BLaER1 treated with 17β-estradiol and CSF1 and Interleukin-3, amounts not matched to agents 10 nM and 100 nM (cell line): Measurements from ENCODE around the gene CHN1.

ENCODE experiments used
- H3K27ac ChIP-seq, 11 experiments: shearing (Covaris generic); formaldehyde crosslinking; 2 replicates each; pipeline ENCODE4 v1.8.1; 2022
- H3K27me3 ChIP-seq, 11 experiments: shearing (Covaris generic); formaldehyde crosslinking; 2 replicates each; pipeline ENCODE4 v1.8.1; 2022
- H3K36me3 ChIP-seq, 11 experiments: shearing (Covaris generic); formaldehyde crosslinking; 2 replicates each; pipeline ENCODE4 v1.8.1; 2022
- H3K4me1 ChIP-seq, 10 experiments: shearing (Covaris generic); formaldehyde crosslinking; 2 replicates each; pipeline ENCODE4 v1.8.1; 2022
- H3K4me2 ChIP-seq, 11 experiments: shearing (Covaris generic); formaldehyde crosslinking; 2 replicates each; pipeline ENCODE4 v1.8.1; 2022
- H3K4me3 ChIP-seq, 10 experiments: shearing (Covaris generic); formaldehyde crosslinking; 2 replicates each; pipeline ENCODE4 v1.8.1; 2022
- H3K9ac ChIP-seq, 11 experiments: shearing (Covaris generic); formaldehyde crosslinking; 2 replicates each; pipeline ENCODE4 v1.8.1; 2022
- H3K9me3 ChIP-seq, 11 experiments: shearing (Covaris generic); formaldehyde crosslinking; replicated peaks in 1 of 11; 2 replicates each; pipeline ENCODE4 v1.8.1; 2022
- H4K20me1 ChIP-seq, 11 experiments: shearing (Covaris generic); formaldehyde crosslinking; 2 replicates each; pipeline ENCODE4 v1.8.1; 2022
- Cebpa-rat ChIP-seq, 11 experiments: shearing (Covaris generic); IDR thresholded peaks; 2 replicates each; pipeline ENCODE4 v1.8.1; 2022

Gene CHN1

DNA sequence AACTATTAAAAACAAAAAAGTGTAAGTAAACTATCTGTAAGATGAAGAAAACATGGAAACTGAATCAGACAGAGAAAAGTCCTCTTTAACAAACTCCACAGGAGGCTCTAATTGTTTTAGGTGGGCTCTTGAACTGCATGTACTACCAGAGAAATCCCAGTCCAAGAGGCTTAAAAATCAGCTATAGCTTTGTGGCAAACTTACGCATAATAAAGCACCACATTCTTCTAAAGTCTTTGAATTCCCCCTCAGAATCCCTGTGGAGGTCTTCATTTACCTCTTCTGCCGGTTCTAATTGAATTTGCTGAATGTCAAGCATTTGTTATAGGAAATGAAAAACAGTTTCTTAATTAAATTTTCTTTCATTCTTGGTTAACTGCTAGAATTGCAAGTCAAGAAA, 40.8 kb downstream of the CHN1 start:
- no peak for TF ChIP-seq Cebpa-rat (IDR thresholded peaks at IDR 0.05)
- H3K4me2 ChIP-seq: no peak overlapping the region
- H3K4me3 ChIP-seq: no peak overlapping the region
- peaks cover 0 to 10% (median 0%) of the 10 kb centered on the region in 11 experiments; a peak in 3 of 22 replicates for H3K27me3 ChIP-seq
- H4K20me1 ChIP-seq: no peaks in the 10 kb centered on the region
- H3K36me3 ChIP-seq: no peaks in the 10 kb centered on the region
- peaks cover 12 to 28% (median 17%) of the 10 kb centered on the region in 11 experiments; a peak in 21 of 22 replicates for H3K9me3 ChIP-seq
- no peak overlapping the region for H3K9ac ChIP-seq
- H3K4me1 ChIP-seq: peaks cover 20 to 57% (median 36%) of the 10 kb centered on the region in 10 experiments
- no peak overlapping the region for H3K27ac ChIP-seq

DNA sequence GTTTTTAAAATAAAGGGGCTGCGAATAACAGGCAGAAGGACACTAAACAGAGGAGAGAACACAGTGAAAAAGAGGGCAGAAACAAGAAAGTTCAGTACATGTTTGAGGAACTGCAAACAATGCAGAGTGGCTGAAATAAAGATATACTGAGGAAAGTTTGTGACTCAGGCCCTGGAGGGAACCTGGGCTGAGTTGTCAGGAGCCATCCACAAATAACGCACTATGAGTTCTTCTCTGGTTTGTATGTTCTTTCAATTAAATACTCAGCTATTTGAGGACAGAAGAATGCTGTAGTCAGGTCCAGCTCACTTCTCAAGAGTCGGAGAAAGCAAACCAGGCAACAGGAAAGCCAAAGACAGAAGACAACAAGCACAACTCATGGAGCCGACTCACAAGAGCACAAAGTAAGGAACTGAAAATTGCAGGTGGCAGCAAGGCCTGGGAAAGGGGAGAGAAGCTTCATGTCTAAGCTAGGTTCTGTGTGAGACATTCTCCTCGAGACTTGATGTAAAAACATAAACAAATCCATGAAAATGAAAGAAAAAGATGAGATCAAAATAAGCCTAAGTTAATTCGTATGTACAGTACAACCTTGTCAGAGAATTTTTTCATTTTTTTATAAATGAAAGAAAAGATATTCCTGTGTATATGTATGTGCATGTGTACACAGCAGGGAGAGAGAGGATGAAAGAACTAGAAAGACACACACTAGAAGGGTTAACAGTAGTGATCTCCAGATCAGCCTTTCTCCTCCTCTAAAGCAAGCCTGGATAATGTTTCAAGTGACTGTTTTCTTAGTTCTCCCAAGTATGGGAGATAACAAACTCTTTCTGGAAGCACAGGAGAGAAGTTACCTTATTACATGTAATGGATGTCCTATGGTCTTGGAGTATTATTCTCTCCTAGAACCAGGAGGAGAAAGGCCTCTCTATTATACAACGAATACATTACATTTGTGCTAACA, 41.5 kb downstream of the CHN1 start:
- H3K27me3 ChIP-seq: peaks cover 0 to 10% (median 0%) of the 10 kb centered on the region in 11 experiments; a peak in 3 of 22 replicates
- H3K4me1 ChIP-seq: peaks cover 14 to 51% (median 30%) of the 10 kb centered on the region in 10 experiments; a peak in 19 of 20 replicates
- no peak overlapping the region for H3K27ac ChIP-seq
- H3K4me2 ChIP-seq: 0 out of 22 replicates have a peak overlapping the region, but pooled peaks of 1 of the 11 experiments have one; percentile 0
- TF ChIP-seq Cebpa-rat (IDR thresholded peaks at IDR 0.05): no peak
- no peak overlapping the region for H3K4me3 ChIP-seq
- H3K36me3 ChIP-seq: no peaks in the 10 kb centered on the region
- no peaks in the 10 kb centered on the region for H4K20me1 ChIP-seq
- peaks cover 12 to 28% (median 17%) of the 10 kb centered on the region in 11 experiments; a peak in 21 of 22 replicates for H3K9me3 ChIP-seq
- H3K9ac ChIP-seq: no peak overlapping the region

DNA sequence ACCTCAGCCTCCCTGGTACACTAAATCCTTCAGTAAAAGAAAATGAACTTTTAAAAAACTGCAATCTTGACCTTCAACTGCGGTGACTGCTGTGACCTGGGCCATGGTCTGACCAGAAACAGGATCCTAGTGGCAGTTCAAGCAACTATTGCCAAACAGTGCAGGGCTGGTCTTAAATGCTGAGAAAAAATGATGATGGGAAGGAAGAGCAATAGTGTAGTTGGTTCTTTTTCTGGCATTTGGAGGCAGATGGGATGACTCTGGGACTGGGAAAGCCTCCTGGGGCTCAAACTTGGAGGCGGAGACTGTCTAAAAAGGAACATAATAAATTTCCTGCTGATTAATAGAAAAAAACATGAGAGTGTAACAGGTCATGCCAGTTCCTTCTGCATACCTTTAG, 45.4 kb downstream of the CHN1 start:
- H3K9me3 ChIP-seq: peaks cover 12 to 28% (median 16%) of the 10 kb centered on the region in 11 experiments; a peak in 21 of 22 replicates
- H3K4me2 ChIP-seq: peak overlapping the region in 4 of 11 experiments; percentile 5 to 16 (median 13); a peak in 5 of 22 replicates
- H3K27me3 ChIP-seq: no peaks in the 10 kb centered on the region
- H3K4me3 ChIP-seq: no peak overlapping the region
- no peak overlapping the region for H3K9ac ChIP-seq
- H3K36me3 ChIP-seq: no peaks in the 10 kb centered on the region
- no peak overlapping the region for H3K27ac ChIP-seq
- H4K20me1 ChIP-seq: no peaks in the 10 kb centered on the region
- TF ChIP-seq Cebpa-rat (IDR thresholded peaks at IDR 0.05): no peak
- peaks cover 0 to 15% (median 3%) of the 10 kb centered on the region in 10 experiments; a peak in 7 of 20 replicates for H3K4me1 ChIP-seq

DNA sequence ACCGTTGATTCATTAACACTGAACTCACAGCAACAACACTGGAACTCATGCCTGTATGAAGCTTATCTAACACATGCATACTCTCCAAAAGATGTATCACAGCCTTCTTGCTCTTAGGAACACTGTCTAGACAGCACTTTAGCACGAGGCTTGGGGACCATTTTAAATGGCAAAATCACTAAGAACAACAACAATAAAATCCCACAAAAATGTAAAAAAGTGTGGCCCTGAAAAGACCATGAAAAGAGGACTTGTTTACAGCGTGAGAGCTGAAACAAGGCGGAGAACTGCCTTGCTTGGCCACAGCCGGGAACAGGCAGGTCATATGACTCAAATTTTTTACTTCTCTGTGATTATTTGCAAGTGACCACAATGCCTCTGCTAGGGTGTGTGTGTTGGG, 48.1 kb downstream of the CHN1 start:
- H3K4me2 ChIP-seq: no peak overlapping the region
- H3K9me3 ChIP-seq: peaks cover 0 to 10% (median 0%) of the 10 kb centered on the region in 11 experiments; a peak in 1 of 22 replicates
- H3K27ac ChIP-seq: no peak overlapping the region
- peaks cover 8 to 34% (median 19%) of the 10 kb centered on the region in 10 experiments for H3K4me1 ChIP-seq
- H3K27me3 ChIP-seq: no peaks in the 10 kb centered on the region
- no peak overlapping the region for H3K9ac ChIP-seq
- TF ChIP-seq Cebpa-rat (IDR thresholded peaks at IDR 0.05): no peak
- no peak overlapping the region for H3K4me3 ChIP-seq
- no peaks in the 10 kb centered on the region for H4K20me1 ChIP-seq
- no peaks in the 10 kb centered on the region for H3K36me3 ChIP-seq

DNA sequence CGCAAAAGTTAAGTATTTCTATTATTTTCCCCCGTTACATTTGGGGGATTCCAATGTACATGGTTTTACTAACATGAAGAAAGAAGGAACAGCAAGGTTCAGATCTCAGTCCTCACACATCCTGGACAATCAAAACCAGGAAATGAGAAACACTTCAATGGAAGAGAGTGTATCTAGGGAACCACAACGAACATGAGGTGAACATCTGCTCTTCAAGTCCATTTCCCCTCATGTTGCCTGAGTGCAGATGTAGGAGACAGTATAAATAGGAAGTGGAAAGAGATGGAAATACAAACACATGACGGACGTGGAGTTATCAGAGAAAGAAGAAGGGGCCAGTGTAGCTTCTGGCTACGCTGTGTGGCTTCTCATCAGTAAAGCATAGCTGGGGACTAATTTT, 52.6 kb downstream of the CHN1 start:
- Histone ChIP-seq H3K9ac (no peak overlapping the region), H4K20me1 (no peaks in the 10 kb centered on the region), H3K36me3 (no peaks in the 10 kb centered on the region), H3K4me1 (peaks cover 8 to 36% (median 21%) of the 10 kb centered on the region in 10 experiments), H3K27ac (peak overlapping the region in 2 of 11 experiments; percentile 10 to 16; a peak in 1 of 22 replicates), H3K4me3 (no peak overlapping the region), H3K27me3 (no peaks in the 10 kb centered on the region), H3K9me3 (no peaks in the 10 kb centered on the region), H3K4me2 (peak overlapping the region; percentile 43 to 90 (median 68))
- no peak for TF ChIP-seq Cebpa-rat (IDR thresholded peaks at IDR 0.05)

DNA sequence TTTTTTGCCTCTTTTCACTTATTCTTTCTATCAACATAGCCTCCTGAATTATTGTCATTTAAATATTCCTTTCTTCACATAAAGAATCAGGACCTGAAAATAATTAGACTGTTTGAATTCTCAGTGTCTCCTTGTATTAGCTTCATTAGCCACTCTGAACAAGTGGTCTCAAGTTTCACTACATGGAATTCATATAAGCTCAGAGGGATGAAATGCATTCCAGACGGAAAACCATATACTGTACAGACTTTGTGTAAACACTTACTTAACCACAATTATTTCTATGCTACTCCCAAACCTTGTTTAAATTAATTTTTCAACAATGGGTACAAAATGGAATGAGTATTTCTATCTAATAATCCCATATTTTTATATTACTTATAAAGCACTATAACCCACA, 53.4 kb downstream of the CHN1 start:
- Histone ChIP-seq H3K9ac (no peak overlapping the region), H3K27ac (no peak overlapping the region), H3K36me3 (no peaks in the 10 kb centered on the region), H3K4me1 (peaks cover 8 to 36% (median 21%) of the 10 kb centered on the region in 10 experiments), H3K4me3 (no peak overlapping the region), H3K9me3 (no peaks in the 10 kb centered on the region), H4K20me1 (no peaks in the 10 kb centered on the region), H3K27me3 (no peaks in the 10 kb centered on the region), H3K4me2 (peak overlapping the region in 3 of 11 experiments; percentile 25 to 43 (median 43); a peak in 5 of 22 replicates)
- no peak for TF ChIP-seq Cebpa-rat (IDR thresholded peaks at IDR 0.05)

DNA sequence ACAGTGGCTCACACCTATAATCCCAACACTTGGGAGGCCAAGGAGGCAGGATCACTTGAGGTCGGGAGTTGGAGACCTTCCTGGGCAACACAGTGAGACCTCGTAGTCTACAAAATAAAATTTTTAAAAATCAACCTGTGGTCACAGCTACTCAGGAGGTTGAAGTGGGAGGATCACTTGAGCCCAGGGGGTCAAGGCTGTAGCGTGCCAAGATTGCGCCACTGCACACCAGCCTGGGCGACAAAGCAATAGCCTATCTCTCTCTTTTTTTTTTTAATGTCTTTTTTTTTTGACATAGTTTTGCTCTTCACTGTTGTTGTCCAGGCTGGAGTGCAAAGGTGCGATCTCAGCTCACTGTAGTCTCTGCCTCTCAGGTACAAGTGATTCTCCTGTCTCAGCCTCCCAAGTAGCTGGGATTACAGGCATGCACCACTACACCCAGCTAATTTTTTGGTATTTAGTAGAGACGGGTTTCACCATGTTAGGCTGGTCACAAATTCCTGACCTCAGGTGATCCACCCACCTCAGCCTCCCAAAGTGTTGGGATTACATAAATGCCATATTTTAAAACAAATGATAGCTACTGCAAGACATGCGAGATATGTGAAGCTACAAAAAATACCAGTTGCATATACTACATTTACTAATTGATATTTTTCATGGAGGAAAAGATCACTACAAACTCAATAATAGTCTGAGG, 55.0 kb downstream of the CHN1 start:
- H3K4me2 ChIP-seq: peak overlapping the region in 2 of 11 experiments; percentile 19 to 43; a peak in 3 of 22 replicates
- no peaks in the 10 kb centered on the region for H3K36me3 ChIP-seq
- H3K4me3 ChIP-seq: no peak overlapping the region
- H4K20me1 ChIP-seq: no peaks in the 10 kb centered on the region
- H3K9ac ChIP-seq: no peak overlapping the region
- TF ChIP-seq Cebpa-rat (IDR thresholded peaks at IDR 0.05): no peak
- no peaks in the 10 kb centered on the region for H3K9me3 ChIP-seq
- H3K27me3 ChIP-seq: no peaks in the 10 kb centered on the region
- no peak overlapping the region for H3K27ac ChIP-seq
- peaks cover 8 to 36% (median 21%) of the 10 kb centered on the region in 10 experiments for H3K4me1 ChIP-seq

DNA sequence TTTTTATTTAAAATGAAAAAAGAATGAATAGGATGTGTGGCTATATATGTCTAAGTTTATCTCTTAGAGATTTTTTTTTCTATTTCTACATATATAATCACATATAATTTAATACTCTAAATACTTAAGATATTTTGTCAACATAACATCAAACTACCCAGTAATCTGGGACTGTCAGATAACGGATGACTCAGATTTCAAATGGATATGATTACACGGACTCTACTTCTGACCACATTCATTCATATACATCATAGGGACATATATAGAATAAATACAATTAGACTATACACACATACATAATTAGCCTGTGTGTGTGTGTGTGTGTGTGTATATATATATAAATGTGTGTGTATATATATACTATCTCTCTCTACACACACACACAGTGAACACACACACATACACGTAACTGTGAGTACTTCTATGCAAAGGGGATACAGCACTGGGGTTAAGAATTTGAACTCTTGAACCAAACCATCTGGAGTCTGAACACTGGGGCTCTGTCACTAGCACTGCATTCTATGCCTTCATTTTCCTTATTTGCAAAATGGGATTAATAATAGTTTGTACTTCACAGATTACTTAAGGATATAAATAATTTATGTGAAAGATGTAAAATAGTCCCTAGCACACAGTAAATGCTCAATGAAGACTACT, 59.5 kb downstream of the CHN1 start:
- no peaks in the 10 kb centered on the region for H3K36me3 ChIP-seq
- no peak overlapping the region for H3K27ac ChIP-seq
- H3K27me3 ChIP-seq: no peaks in the 10 kb centered on the region
- no peak overlapping the region for H3K4me2 ChIP-seq
- H3K4me3 ChIP-seq: no peak overlapping the region
- peaks cover 0 to 6% (median under 1%) of the 10 kb centered on the region in 10 experiments; a peak in 10 of 20 replicates for H3K4me1 ChIP-seq
- H3K9me3 ChIP-seq: no peaks in the 10 kb centered on the region
- no peak overlapping the region for H3K9ac ChIP-seq
- H4K20me1 ChIP-seq: no peaks in the 10 kb centered on the region
- no peak for TF ChIP-seq Cebpa-rat (IDR thresholded peaks at IDR 0.05)
